OCI-LY1 (cell line): ENCODE results near the gene ASB17.
"Not testable (repeated sequence)": the region's sequence is repeated elsewhere in the genome, so short reads cannot be mapped to it uniquely, and the experiment has no call there.

Experiments used
- H2AFZ ChIP-seq: fragments of 200-600 bp; sonication (generic), shearing (Covaris generic); 2 replicates; pipeline ENCODE4 v1.6.0; 2014; ENCODE audit warnings: antibody characterized with exemption, mild to moderate bottlenecking, low read length
- H3F3A ChIP-seq: fragments of 200-600 bp; sonication (generic), shearing (Covaris generic); 2 replicates; pipeline ENCODE4 v1.6.0; 2014; ENCODE audit warnings: mild to moderate bottlenecking, antibody characterized with exemption, low read length, moderate library complexity; ENCODE audit not compliant: insufficient read depth
- H3K27ac ChIP-seq: fragments of 200-600 bp; sonication (generic); 2 replicates; pipeline ENCODE4 v1.5.1; 2014; ENCODE audit warnings: low read length, mixed run types, mild to moderate bottlenecking, low read depth; ENCODE audit not compliant: poor library complexity, severe bottlenecking
- H3K27me3 ChIP-seq: fragments of 200-600 bp; sonication (generic); 2 replicates; pipeline ENCODE4 v1.6.0; 2014; ENCODE audit warnings: antibody characterized with exemption, mild to moderate bottlenecking, low read length, moderate library complexity; ENCODE audit not compliant: insufficient read depth
- H3K36me3 ChIP-seq: fragments of 200-600 bp; sonication (generic); 2 replicates; pipeline ENCODE4 v1.6.1; 2014; ENCODE audit warnings: mild to moderate bottlenecking, antibody characterized with exemption, low read length, moderate library complexity, mixed read lengths; ENCODE audit not compliant: insufficient read depth
- H3K4me1 ChIP-seq: fragments of 200-600 bp; sonication (generic); 2 replicates; pipeline ENCODE4 v1.5.1; 2014; ENCODE audit warnings: mild to moderate bottlenecking, low read length, moderate library complexity; ENCODE audit not compliant: insufficient read depth, severe bottlenecking
- H3K4me2 ChIP-seq: fragments of 200-600 bp; sonication (generic), shearing (Covaris generic); 2 replicates; pipeline ENCODE4 v1.6.1; 2014; ENCODE audit warnings: low read length
- H3K4me3 ChIP-seq: fragments of 200-600 bp; sonication (generic); 2 replicates; pipeline ENCODE4 v1.5.1; 2014; ENCODE audit warnings: low read length, low read depth, mild to moderate bottlenecking, mixed read lengths; ENCODE audit not compliant: poor library complexity, severe bottlenecking
- H3K79me2 ChIP-seq: fragments of 200-600 bp; shearing (Covaris generic); 2 replicates; pipeline ENCODE4 v1.6.1; 2016; ENCODE audit warnings: mixed run types, low read length, mixed read lengths; ENCODE audit not compliant: insufficient read depth
- H3K9ac ChIP-seq: fragments of 200-600 bp; sonication (generic), shearing (Covaris generic); 2 replicates; pipeline ENCODE4 v1.6.1; 2014; ENCODE audit warnings: mild to moderate bottlenecking, low read length, mixed read lengths
- H3K9me2 ChIP-seq: fragments of 200-600 bp; sonication (generic), shearing (Covaris generic); 2 replicates; pipeline ENCODE4 v1.6.1; 2014; ENCODE audit warnings: low read depth, mild to moderate bottlenecking, low read length, mixed read lengths
- H3K9me3 ChIP-seq: fragments of 200-600 bp; shearing (Covaris generic); 2 replicates; pipeline ENCODE4 v1.6.1; 2014; ENCODE audit warnings: low read length, mixed read lengths
- H4K20me1 ChIP-seq: fragments of 200-600 bp; sonication (generic), shearing (Covaris generic); 2 replicates; pipeline ENCODE4 v1.6.0; 2016; ENCODE audit warnings: mild to moderate bottlenecking, low read length; ENCODE audit not compliant: insufficient read depth
- EZH2 ChIP-seq: fragments of 200-600 bp; sonication (generic), shearing (Covaris generic); IDR thresholded peaks from 2 replicates; pipeline ENCODE4 v1.8.0; 2017; ENCODE audit warnings: borderline replicate concordance, mixed run types, mild to moderate bottlenecking, antibody characterized with exemption, low read length, moderate library complexity, mixed read lengths
- TF ChIP-seq, protein P1 (sequence below): fragments of 200-600 bp; sonication (generic), shearing (Covaris generic); IDR thresholded peaks from 2 replicates; pipeline ENCODE4 v1.5.1; 2017; ENCODE audit warnings: mild to moderate bottlenecking, antibody characterized with exemption, low read length, moderate library complexity, mixed read lengths

ASB17 gene

DNA sequence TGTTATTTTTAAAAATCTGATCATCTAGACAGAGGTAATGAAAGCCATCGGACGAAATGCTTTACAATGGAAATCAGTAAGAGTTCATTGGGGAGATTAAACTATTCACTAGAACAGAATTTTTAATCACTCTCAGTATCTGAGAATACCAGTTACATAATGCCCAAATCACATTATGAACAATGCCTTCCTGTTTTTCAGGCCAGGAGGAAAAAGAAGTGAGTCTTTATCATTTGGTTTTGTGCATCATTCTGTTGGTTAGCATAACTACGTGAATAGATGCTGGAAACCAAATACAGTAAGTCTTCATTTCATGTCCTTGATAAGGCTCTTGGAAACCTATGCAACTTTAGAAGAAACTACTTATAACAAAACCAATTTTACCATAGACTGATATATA is 18.0 kb upstream of the ASB17 start:
- H3K4me2 ChIP-seq = no peak overlapping the region
- no peak overlapping the region for H2AFZ ChIP-seq
- no peaks in the 10 kb centered on the region for H3K9me2 ChIP-seq
- TF ChIP-seq, protein P1, sequence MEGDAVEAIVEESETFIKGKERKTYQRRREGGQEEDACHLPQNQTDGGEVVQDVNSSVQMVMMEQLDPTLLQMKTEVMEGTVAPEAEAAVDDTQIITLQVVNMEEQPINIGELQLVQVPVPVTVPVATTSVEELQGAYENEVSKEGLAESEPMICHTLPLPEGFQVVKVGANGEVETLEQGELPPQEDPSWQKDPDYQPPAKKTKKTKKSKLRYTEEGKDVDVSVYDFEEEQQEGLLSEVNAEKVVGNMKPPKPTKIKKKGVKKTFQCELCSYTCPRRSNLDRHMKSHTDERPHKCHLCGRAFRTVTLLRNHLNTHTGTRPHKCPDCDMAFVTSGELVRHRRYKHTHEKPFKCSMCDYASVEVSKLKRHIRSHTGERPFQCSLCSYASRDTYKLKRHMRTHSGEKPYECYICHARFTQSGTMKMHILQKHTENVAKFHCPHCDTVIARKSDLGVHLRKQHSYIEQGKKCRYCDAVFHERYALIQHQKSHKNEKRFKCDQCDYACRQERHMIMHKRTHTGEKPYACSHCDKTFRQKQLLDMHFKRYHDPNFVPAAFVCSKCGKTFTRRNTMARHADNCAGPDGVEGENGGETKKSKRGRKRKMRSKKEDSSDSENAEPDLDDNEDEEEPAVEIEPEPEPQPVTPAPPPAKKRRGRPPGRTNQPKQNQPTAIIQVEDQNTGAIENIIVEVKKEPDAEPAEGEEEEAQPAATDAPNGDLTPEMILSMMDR = no peak
- TF ChIP-seq EZH2 = no peak
- H3K36me3 ChIP-seq = no peaks in the 10 kb centered on the region
- no peaks in the 10 kb centered on the region for H4K20me1 ChIP-seq
- no peaks in the 10 kb centered on the region for H3K79me2 ChIP-seq
- H3K9ac ChIP-seq = no peak overlapping the region
- H3K27ac ChIP-seq = no peak overlapping the region
- no peaks in the 10 kb centered on the region for H3F3A ChIP-seq
- H3K4me3 ChIP-seq = no peak overlapping the region
- no peaks in the 10 kb centered on the region for H3K27me3 ChIP-seq
- H3K4me1 ChIP-seq = no peaks in the 10 kb centered on the region
- H3K9me3 ChIP-seq = no peaks in the 10 kb centered on the region

DNA sequence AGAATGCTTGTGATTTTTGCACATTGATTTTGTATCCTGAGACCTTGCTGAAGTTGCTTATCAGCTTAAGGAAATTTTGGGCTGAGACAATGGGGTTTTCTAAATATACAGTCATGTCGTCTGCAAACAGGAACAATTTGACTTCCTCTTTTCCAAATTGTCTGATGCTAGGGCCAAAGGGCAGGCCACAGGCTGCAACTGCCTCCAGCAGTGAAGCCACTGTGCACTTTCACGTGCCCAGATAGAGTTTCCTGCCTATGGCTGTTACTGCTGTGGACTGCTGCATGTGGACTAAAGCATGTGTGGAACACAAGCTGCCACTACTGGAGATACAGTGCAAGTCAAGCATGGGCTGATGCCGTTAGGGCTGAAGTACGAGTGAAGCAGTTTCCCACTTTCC is 10.8 kb upstream of the ASB17 start:
- not testable (repeated sequence) for H3K27ac ChIP-seq, H3K9me3 ChIP-seq, H3K4me3 ChIP-seq, H3K36me3 ChIP-seq, H4K20me1 ChIP-seq, H2AFZ ChIP-seq, H3K9me2 ChIP-seq, H3K4me1 ChIP-seq, H3K27me3 ChIP-seq, H3K4me2 ChIP-seq, H3K9ac ChIP-seq, H3K79me2 ChIP-seq, H3F3A ChIP-seq

DNA sequence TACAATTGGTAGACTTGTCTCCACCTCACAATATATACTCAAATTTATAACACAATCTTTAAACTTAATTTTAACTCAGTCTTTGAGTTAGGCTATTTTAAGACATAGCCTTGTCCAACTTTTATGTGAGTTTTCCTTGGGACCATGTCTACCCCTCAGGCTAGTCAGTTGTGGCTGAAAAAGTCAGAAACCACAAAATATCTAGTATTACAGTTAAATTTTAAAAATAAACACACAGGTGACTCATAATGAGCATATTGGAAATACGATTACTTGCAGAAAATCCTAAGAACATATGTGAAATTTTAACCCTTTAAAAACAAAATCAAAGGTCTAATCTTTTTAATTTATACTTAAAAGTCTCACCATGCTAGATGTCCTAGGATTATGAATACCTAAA is 4.8 kb upstream of the ASB17 start:
- H4K20me1 ChIP-seq = no peaks in the 10 kb centered on the region
- TF ChIP-seq, protein P1 = no peak
- no peak for TF ChIP-seq EZH2
- no peak overlapping the region for H3K9ac ChIP-seq
- no peak overlapping the region for H3K4me2 ChIP-seq
- no peaks in the 10 kb centered on the region for H3K27me3 ChIP-seq
- no peak overlapping the region for H3K4me3 ChIP-seq
- no peaks in the 10 kb centered on the region for H3K4me1 ChIP-seq
- no peaks in the 10 kb centered on the region for H3K9me3 ChIP-seq
- H3K79me2 ChIP-seq = no peaks in the 10 kb centered on the region
- no peak overlapping the region for H3K27ac ChIP-seq
- H3K9me2 ChIP-seq = no peaks in the 10 kb centered on the region
- H2AFZ ChIP-seq = no peak overlapping the region
- H3F3A ChIP-seq = no peaks in the 10 kb centered on the region
- no peaks in the 10 kb centered on the region for H3K36me3 ChIP-seq

DNA sequence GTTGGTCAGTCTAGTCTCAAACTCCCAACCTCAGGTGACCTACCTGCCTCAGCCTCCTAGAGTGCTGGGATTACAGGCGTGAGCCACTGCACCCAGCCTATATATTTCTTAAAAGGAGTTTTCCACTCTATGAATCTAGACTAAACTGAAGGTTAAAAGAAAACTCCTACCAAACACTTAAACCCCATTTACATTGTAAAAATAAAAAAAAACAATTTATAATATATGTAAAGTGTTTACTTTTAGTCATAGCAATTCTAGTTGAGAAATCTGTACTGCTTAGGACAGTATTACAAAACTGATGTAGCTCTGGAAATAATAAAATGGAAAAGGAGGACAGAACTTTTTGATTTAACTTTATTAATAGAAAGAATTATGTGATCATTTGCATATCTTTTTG is 9.5 kb downstream of the ASB17 start:
- Histone ChIP-seq H3K4me2 (no peak overlapping the region), H3K27me3 (no peaks in the 10 kb centered on the region), H3K9me2 (no peaks in the 10 kb centered on the region), H4K20me1 (no peaks in the 10 kb centered on the region), H2AFZ (no peak overlapping the region), H3K4me3 (no peak overlapping the region), H3K79me2 (no peaks in the 10 kb centered on the region), H3K9ac (no peak overlapping the region), H3K36me3 (no peaks in the 10 kb centered on the region), H3F3A (no peaks in the 10 kb centered on the region), H3K27ac (no peak overlapping the region), H3K9me3 (no peaks in the 10 kb centered on the region), H3K4me1 (no peaks in the 10 kb centered on the region)
- TF ChIP-seq EZH2 = no peak
- TF ChIP-seq, protein P1 = no peak
